Gastrocnemius medialis (tissue), 4 donors: Measurements from ENCODE around the gene CNKSR1. TPM values are rescaled to one million over a fixed set of nuclear protein-coding genes. Genes with fewer than 3 reads are reported as not detected.
A peak's percentile ranks its signal among the peaks of the same experiment; 100 is the strongest.

Experiments
- ATAC-seq, 2 donors: fragments of 150-250 bp; one replicate each; pipeline ENCODE4 v1.9.1; 2016
- DNase-seq, 2 donors: peaks; one replicate each; pipeline ENCODE4 v3.0.0-alpha.2; 2019
- H3K27ac ChIP-seq, 4 donors: fragments of 200-600 bp; sonication (generic); 1 replicate in 1 of 4; 2 replicates in 3 of 4; pipeline ENCODE4 v1.5.1; 2016 to 2018; ENCODE audit warnings: mild to moderate bottlenecking in 2 of 4, moderate library complexity in 1 of 4
- H3K27me3 ChIP-seq, 3 donors: fragments of 200-600 bp; sonication (generic) in 2 of 3; 1 replicate in 1 of 3; 2 replicates in 2 of 3; pipeline versions ENCODE4 v1.5.1 to v1.6.0; 2016 to 2019; ENCODE audit warnings: mild to moderate bottlenecking in 1 of 3, moderate library complexity in 1 of 3
- H3K36me3 ChIP-seq, 2 donors: fragments of 200-600 bp; sonication (generic) in 1 of 2; one replicate each; pipeline ENCODE4 v1.5.1; 2017 to 2018
- H3K4me1 ChIP-seq, 2 donors: fragments of 200-600 bp; sonication (generic) in 1 of 2; one replicate each; pipeline ENCODE4 v1.5.1; 2016 to 2017; ENCODE audit warnings: mild to moderate bottlenecking in 2 of 2
- H3K4me3 ChIP-seq, 4 donors: fragments of 200-600 bp; sonication (generic) in 3 of 4; 1 replicate in 1 of 4; 2 replicates in 3 of 4; pipeline ENCODE4 v1.5.1; 2016 to 2019; ENCODE audit warnings: mild to moderate bottlenecking in 2 of 4
- H3K9me3 ChIP-seq, 3 donors: fragments of 200-600 bp; sonication (generic) in 2 of 3; 1 replicate in 1 of 3; 2 replicates in 2 of 3; pipeline ENCODE4 v1.5.1; 2016 to 2019
- CTCF ChIP-seq, 5 experiments: fragments of 450-650 bp in 3 of 5; fragments of 200-600 bp in 2 of 5; sonication (generic) in 2 of 5; IDR thresholded peaks in 4 of 5; conservative IDR thresholded peaks in 1 of 5; 1 replicate in 4 of 5; 2 replicates in 1 of 5; pipeline ENCODE4 v1.5.1; 2016 to 2019; ENCODE audit warnings: antibody characterized with exemption in 5 of 5, mild to moderate bottlenecking in 3 of 5, moderate library complexity in 3 of 5
- POLR2A ChIP-seq, 2 donors: fragments of 450-650 bp; IDR thresholded peaks; one replicate each; pipeline ENCODE4 v1.6.1; 2017; ENCODE audit warnings: antibody characterized with exemption in 2 of 2, mild to moderate bottlenecking in 2 of 2, moderate library complexity in 2 of 2
- in situ Hi-C, 4 donors: fragments of 200-750 bp; cut with MboI; loops; one replicate each; pipeline versions ENCODE4 v1.15.0 to v1.8.0; 2017; ENCODE audit warnings: low sequenced_read_pairs in 4 of 4
- intact Hi-C: fragments of 100-400 bp; cut with DNase I; formaldehyde crosslinking; loops from one replicate; pipeline ENCODE4 v1.15.1; 2023; ENCODE audit warnings: low total_unique reads
- total RNA-seq, 4 donors: library from RNA; depleted of rRNA; stranded (reverse); fragments of >200 nt; gene quantifications; one replicate each; pipeline versions ENCODE4 v1.1.0 to v1.2.3, GENCODE V29; 2016

Gene CNKSR1
- total RNA-seq, 4 donors from 2014 or later: 23.7 to 50.6 (median 44.6) TPM

GRCh38 chr1:26200413-26200812, 23.1 kb downstream of the CNKSR1 start:
- intact Hi-C loops: loop anchor here (10.0 kb wide), 1 partner anchor 124 kb away; no protein-coding TSS in a partner anchor
- Histone ChIP-seq H3K36me3 (no peaks in the 10 kb centered on the region), H3K27ac (no peak overlapping the region), H3K27me3 (no peaks in the 10 kb centered on the region), H3K9me3 (no peaks in the 10 kb centered on the region), H3K4me3 (no peak overlapping the region), H3K4me1 (no peaks in the 10 kb centered on the region)
- TF ChIP-seq CTCF (IDR thresholded peaks at IDR 0.05 in 4 of 5, conservative IDR thresholded peaks at IDR 0.05 in 1 of 5): no peak
- no peak for DNase-seq
- ATAC-seq: no peak
- in situ Hi-C loops: no loop called here

DNA sequence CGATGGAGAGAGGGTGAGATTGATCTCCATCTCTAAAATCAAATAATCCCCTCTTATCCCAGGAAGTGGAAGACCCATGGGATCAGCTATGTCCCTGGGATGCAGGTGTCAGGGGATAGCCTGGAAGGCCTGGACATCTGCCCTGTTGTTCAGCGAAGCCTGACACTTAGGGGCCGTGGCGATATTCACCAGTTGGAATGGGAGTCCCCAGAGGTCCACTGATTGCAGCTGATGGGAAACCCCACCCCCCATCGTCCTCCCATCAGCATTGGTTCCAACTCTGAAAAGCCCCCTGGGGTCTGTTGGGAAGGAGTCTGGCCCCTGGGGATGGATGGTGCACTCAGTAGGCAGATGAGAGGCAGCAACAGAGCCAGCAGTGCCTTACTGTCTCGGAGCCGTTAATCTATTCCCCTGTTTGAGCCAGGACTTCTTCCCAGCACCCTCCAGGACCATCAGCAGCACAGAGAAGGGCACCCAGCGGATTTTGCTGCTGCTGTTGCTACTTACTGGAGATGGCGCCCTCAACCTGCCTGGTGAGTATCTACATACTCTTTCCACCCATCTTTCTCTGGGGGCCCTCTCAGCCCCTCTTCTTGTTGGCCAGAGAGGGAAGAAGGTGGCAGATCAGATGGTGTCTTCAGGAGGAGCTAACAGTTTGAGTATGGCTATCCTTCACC, 26.5 kb downstream of the CNKSR1 start:
- in situ Hi-C loops (no loop called here), intact Hi-C loops (loop anchor here (10.0 kb wide), 1 partner anchor 121 kb away; no protein-coding TSS in a partner anchor)
- Histone ChIP-seq H3K4me1 (no peaks in the 10 kb centered on the region), H3K9me3 (no peaks in the 10 kb centered on the region), H3K27ac (no peak overlapping the region), H3K27me3 (no peaks in the 10 kb centered on the region), H3K36me3 (no peaks in the 10 kb centered on the region), H3K4me3 (no peak overlapping the region)
- DNase-seq: no peak
- TF ChIP-seq POLR2A (IDR thresholded peaks at IDR 0.05) (no peak), CTCF (IDR thresholded peaks at IDR 0.05 in 4 of 5, conservative IDR thresholded peaks at IDR 0.05 in 1 of 5) (no peak)
- ATAC-seq: no peak

GRCh38 chr1:26210147-26210870, 33.0 kb downstream of the CNKSR1 start:
- Histone ChIP-seq H3K27me3 (no peaks in the 10 kb centered on the region), H3K27ac (no peak overlapping the region), H3K4me3 (no peak overlapping the region), H3K36me3 (no peaks in the 10 kb centered on the region), H3K4me1 (no peaks in the 10 kb centered on the region), H3K9me3 (no peaks in the 10 kb centered on the region)
- DNase-seq (no peak), ATAC-seq (peak; percentile 53 to 69)
- TF ChIP-seq POLR2A (IDR thresholded peaks at IDR 0.05) (no peak), CTCF (IDR thresholded peaks at IDR 0.05 in 4 of 5, conservative IDR thresholded peaks at IDR 0.05 in 1 of 5) (no peak)
- in situ Hi-C loops: no loop called here
- intact Hi-C loops: no loop called here

DNA sequence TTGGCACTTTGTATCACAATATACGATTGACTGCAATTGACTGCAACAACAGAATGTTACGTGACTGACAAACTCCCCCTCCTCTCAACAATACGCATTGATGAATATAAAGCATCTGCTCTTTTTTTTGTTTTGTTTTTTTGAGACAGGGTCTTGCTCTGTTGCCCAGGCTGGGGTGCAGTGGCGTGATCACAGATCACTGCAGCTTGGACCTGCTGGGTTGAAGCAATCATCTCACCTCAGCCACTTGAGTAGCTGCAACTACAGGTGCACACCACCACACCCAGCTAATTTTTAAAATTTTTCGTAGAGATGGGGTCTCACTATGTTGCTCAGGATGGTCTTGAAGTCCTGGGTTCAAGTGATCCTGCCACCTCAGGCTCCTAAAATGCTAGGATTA, 35.4 kb downstream of the CNKSR1 start:
- no peak overlapping the region for H3K4me3 ChIP-seq
- DNase-seq: no peak
- H3K4me1 ChIP-seq: no peaks in the 10 kb centered on the region
- no peak overlapping the region for H3K27ac ChIP-seq
- in situ Hi-C loops: no loop called here
- TF ChIP-seq CTCF (IDR thresholded peaks at IDR 0.05 in 4 of 5, conservative IDR thresholded peaks at IDR 0.05 in 1 of 5) (no peak), POLR2A (IDR thresholded peaks at IDR 0.05) (no peak)
- no peak for ATAC-seq
- H3K36me3 ChIP-seq: no peaks in the 10 kb centered on the region
- H3K27me3 ChIP-seq: no peaks in the 10 kb centered on the region
- intact Hi-C loops: no loop called here
- H3K9me3 ChIP-seq: no peaks in the 10 kb centered on the region
